Skeletal muscle satellite cell (primary cell): ENCODE measurements around the gene COX6B2.

Experiments used
- H3K27me3 ChIP-seq: 2 replicates; pipeline ENCODE4 v1.7.0; 2013; ENCODE audit warnings: low read length; ENCODE audit not compliant: control insufficient read depth, insufficient read depth
- H3K36me3 ChIP-seq: 2 replicates; pipeline ENCODE4 v1.7.0; 2013; ENCODE audit warnings: mild to moderate bottlenecking, control low read depth, low read length; ENCODE audit not compliant: insufficient read depth
- H3K4me1 ChIP-seq: 2 replicates; pipeline ENCODE4 v1.7.0; 2013; ENCODE audit warnings: low read length; ENCODE audit not compliant: control insufficient read depth, insufficient read depth
- H3K4me2 ChIP-seq: 2 replicates; pipeline ENCODE4 v1.7.0; 2013; ENCODE audit warnings: mild to moderate bottlenecking, low read length
- H3K4me3 ChIP-seq: 2 replicates; pipeline ENCODE4 v1.7.0; 2013; ENCODE audit warnings: low read length
- H3K9ac ChIP-seq: 2 replicates; pipeline ENCODE4 v1.7.0; 2013; ENCODE audit warnings: mild to moderate bottlenecking, low read depth, low read length, moderate library complexity
- H3K9me3 ChIP-seq: replicated peaks from 2 replicates; pipeline ENCODE4 v1.7.0; 2013; ENCODE audit warnings: mild to moderate bottlenecking, control low read depth, low read length

The COX6B2 gene

DNA sequence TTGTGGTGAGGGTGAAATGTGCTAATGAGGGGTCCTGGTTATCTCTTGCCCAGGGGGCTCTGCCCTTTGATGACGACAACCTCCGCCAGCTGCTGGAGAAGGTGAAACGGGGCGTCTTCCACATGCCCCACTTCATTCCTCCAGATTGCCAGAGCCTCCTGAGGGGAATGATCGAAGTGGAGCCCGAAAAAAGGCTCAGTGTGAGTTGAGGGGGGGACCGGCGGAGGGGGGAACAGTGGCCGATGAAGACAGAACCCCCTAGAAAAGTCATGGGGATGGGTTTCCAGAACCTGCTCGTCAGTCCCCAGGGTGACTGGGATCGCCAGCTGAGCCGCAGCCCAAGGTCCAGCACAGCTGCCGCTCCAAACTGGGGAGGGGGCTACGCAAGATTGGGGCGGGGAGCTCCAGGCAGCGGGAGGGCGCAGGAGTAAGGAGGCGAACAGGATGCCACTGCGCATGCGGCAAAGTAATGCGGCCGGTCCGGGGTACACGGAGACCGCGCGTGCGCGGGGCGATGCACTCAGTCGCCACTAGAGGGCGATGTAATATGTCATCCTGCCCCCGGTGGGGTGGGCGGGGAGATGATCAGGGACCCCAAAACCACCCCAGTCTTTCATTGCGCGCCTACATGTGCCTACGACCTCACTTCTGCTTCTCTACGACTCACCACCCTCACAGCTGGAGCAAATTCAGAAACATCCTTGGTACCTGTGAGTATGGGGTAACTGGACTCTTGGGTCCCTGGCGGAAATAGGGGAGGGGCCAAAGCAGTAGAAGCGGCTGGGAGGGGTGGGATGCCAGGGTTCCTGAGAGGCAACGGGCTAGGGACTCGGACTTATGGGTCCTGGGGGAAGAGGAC, 52.8 kb downstream of the COX6B2 start:
- peaks cover 9% of the 10 kb centered on the region for H3K4me1 ChIP-seq
- peak overlapping the region; percentile 73 for H3K4me3 ChIP-seq
- H3K9me3 ChIP-seq: no peaks in the 10 kb centered on the region
- H3K36me3 ChIP-seq: peaks cover 7% of the 10 kb centered on the region
- H3K9ac ChIP-seq: peak overlapping the region; percentile 80
- H3K4me2 ChIP-seq: peak overlapping the region; percentile 92
- H3K27me3 ChIP-seq: no peaks in the 10 kb centered on the region

DNA sequence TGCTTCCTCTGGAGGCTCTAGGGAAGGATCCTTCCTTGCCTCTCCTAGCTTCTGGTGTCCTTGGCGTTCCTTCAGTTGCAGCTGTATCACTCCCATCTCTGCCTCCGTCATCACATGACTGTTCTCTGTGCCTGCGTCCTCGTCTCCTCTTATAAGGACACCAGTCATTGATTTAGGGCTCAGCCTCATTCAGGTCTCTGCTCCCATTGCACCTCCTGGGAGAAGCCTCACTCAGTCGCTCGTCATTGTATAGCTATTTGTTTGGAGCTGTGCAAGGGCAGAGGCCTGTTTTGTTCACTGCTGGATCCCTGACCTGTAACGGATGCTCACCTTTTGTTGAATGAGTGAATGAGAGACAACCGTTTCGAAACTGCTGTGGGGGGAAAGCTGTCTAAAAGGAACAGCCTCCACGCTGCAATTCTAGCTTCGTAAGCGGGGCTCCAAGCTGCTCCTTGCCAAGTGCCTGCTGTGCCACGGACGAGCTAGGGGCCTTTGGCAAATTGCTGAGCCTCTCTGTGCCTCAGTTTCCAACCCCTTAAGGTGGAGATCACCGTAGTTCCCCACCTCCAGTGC, 53.5 kb downstream of the COX6B2 start:
- H3K36me3 ChIP-seq: peaks cover 7% of the 10 kb centered on the region
- H3K4me2 ChIP-seq: peak overlapping the region; percentile 92
- no peaks in the 10 kb centered on the region for H3K9me3 ChIP-seq
- peak overlapping the region; percentile 80 for H3K9ac ChIP-seq
- no peaks in the 10 kb centered on the region for H3K27me3 ChIP-seq
- peak overlapping the region; percentile 73 for H3K4me3 ChIP-seq
- H3K4me1 ChIP-seq: peaks cover 9% of the 10 kb centered on the region

DNA sequence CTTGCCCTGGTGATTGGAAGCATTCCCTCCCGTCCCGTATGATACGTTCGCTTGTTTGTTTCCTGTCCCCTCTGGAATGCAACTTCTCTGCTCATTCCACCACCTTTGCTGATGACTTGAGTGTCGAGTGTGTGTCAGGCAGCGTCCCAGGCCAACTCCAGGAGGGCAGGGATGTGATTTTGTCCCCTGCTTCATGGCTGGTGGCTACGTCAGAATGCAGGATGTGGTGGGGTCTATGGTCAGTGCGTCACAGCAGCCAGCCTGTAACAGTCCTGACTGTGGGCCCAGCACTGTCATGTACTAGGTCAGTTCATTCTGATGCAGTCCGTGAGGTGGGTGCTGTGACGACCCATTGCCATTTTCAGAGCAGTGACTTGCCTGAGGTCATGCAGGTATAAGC, 54.5 kb downstream of the COX6B2 start:
- H3K36me3 ChIP-seq: peaks cover 7% of the 10 kb centered on the region
- H3K27me3 ChIP-seq: no peaks in the 10 kb centered on the region
- H3K4me2 ChIP-seq: no peak overlapping the region
- H3K9me3 ChIP-seq: no peaks in the 10 kb centered on the region
- no peak overlapping the region for H3K4me3 ChIP-seq
- peaks cover 9% of the 10 kb centered on the region for H3K4me1 ChIP-seq
- H3K9ac ChIP-seq: no peak overlapping the region
